ENCODE data around the gene PITHD1.

DNA sequence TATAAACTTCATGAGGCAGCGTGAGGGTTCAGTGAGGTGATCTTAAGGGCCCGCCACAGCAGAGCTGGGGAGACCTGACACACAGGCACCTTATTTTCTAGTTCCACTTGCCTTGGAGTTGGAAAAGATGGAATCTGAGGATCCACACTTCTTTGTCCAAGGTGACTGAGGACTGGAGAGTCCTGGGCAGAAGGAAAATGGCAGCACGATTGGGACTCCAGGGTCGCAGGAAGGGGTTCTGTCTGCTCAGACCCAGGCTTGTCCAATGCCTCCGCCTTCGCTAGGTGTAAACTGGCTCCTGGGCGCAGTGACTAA is 21.0 kb downstream of the PITHD1 start:
- TF ChIP-seq, protein P1, sequence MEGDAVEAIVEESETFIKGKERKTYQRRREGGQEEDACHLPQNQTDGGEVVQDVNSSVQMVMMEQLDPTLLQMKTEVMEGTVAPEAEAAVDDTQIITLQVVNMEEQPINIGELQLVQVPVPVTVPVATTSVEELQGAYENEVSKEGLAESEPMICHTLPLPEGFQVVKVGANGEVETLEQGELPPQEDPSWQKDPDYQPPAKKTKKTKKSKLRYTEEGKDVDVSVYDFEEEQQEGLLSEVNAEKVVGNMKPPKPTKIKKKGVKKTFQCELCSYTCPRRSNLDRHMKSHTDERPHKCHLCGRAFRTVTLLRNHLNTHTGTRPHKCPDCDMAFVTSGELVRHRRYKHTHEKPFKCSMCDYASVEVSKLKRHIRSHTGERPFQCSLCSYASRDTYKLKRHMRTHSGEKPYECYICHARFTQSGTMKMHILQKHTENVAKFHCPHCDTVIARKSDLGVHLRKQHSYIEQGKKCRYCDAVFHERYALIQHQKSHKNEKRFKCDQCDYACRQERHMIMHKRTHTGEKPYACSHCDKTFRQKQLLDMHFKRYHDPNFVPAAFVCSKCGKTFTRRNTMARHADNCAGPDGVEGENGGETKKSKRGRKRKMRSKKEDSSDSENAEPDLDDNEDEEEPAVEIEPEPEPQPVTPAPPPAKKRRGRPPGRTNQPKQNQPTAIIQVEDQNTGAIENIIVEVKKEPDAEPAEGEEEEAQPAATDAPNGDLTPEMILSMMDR (IDR thresholded peaks at IDR 0.05): no peak
- no peak for TF ChIP-seq ZFX (IDR thresholded peaks at IDR 0.05; ENCODE audit: borderline replicate concordance)

Measured in 22Rv1 (cell line).